ENCODE measurements around the gene USP32.
"Not testable (repeated sequence)": the region's sequence is repeated elsewhere in the genome, so short reads cannot be mapped to it uniquely, and the experiment has no call there.

The USP32 gene

GRCh38 chr17:60371818-60372510 is 20.0 kb downstream of the USP32 start:
- no peak for DNase-seq

DNA sequence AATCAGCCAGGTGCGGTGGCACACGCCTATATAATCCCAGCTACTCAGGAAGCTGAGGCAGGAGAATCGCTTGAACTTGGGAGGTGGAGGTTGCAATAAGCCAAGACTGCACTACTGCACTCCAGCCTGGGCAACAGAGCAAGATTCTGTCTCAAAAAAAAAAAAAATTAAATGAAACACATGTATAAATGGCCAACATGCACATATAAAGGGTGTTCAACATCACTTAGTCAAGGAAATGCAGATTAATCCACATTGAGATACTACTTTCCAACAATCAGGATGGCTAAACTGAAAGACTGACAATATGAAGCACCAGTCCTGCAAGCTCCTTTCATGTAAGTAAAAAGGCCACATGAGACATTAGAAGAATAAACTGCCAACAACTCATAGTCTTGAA is 20.5 kb downstream of the USP32 start:
- DNase-seq = no peak

DNA sequence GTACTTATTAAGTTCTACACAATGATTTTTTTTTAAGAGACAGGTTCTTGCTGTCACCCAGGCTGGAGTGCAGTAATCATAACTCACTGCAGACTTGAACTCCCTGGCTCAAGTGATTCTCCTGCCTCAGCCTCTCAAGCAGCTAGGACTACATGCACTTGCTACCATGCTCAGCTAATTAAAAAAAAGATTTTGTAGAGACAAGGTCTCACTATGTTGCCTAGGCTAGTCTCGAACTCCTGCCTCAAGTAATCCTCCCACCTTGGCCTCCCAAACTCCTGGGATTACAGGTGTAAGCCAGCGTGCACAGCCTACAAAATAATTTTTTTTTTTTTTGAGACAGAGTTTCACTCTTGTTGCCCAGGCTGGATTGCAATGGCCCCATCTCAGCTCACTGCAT is 22.2 kb downstream of the USP32 start:
- DNase-seq = no peak

- DNase-seq = no peak
These were observed 28.1 kb downstream of the USP32 start for GRCh38 chr17:60363700-60364405.

DNA sequence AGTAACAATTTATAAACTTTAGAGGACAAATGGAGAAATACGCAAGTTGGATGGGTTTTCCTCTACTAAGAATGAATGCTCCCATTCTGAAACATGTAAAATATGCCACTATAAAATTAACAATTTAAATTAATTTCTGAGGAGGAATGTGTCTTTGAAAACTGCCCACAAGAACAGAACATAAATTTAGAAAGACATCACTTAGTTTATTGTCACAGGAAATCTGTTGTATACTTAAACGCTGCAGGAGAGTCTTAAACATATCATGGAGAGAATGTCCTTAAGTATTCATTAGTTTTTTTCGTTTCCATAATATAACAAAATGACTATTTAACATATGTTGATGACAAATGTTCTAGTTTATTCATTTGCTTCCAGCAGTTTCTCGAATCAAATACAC is 29.6 kb downstream of the USP32 start:
- DNase-seq = no peak

GRCh38 chr17:60361889-60362288 is 30.0 kb downstream of the USP32 start:
- no peak for DNase-seq

GRCh38 chr17:60359415-60359814 is 32.5 kb downstream of the USP32 start:
- no peak for DNase-seq

GRCh38 chr17:60358606-60359225 is 33.2 kb downstream of the USP32 start:
- DNase-seq = no peak

GRCh38 chr17:60356940-60357339 is 35.0 kb downstream of the USP32 start:
- DNase-seq = no peak

DNA sequence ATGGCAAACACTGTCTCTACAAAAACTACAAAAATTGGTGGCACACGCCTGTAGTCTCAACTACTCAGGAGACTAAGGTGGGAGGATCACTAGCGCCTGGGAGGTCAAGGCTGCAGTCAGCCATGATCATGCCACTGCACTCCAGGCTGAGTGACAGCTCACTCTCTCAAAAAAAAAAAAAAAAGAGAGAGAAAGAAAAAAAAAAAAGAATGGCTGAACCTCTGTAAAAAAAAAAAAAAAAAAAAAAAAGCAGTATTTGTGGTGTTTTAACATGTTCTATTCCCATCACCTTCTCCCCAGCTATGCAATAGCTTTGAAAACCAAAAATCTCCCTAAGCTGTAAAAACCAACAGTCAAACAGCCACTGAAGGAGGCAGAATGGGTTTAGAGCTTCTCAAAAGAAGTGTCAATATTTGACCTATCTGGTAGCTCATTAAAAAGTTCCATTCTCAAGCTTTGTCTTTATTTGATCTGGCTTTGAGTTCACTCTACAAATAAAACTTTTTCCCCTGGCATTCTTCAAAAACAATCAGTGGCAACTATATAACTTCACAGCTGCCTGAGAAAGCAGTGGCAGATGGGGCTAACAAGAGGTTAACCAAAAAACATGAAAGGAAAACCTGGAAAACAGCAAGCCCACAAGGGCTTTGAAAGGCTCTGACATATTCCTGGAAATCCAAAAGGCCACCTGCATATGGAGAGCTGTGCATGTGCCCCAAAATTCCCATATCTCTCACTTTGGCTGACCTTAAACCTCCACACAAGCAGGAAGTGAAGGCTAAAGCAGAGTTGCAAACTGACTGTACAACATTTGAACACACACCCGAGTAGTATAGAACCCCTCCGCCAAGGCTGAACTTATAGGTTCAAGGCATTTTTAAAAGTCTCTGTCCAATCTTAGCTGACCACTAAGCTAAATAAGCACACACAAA is 36.0 kb downstream of the USP32 start:
- no peak for DNase-seq

DNA sequence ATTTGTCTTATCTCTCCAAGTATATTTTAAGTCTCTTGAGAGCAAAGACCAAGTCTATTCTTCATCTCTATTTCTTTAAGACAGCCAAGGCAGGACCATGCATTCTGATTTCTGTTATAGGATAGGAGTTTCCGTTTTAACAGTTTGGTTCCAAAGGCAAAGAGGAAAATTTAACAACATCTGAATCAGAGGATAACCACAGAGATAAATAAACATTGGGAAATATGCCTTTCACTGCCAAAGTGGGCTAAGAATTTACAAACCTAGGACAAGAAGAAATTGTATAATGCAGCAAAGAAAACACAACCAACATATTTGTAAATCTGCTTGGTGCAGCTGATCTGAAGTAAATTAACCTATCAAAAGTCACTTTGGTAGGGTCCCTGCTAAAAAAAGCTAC is 37.7 kb downstream of the USP32 start:
- DNase-seq = no peak

DNA sequence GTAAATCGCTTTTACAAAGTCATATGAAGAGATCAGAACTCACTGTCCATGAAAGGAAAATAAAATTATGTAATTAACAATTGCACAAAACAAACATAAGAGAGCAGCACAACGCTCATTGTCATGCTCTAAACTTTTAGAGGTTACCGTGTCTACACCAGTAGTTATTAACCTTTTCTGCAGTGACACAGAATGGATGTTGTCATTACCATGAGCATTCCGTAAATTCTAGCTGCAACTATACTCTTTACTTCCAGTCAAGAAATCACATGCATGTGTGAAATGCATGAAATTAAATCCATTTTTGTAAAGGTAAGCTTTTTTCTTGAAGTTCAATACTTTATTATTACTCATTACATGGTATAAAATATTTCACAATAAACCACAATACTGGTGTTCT is 38.2 kb downstream of the USP32 start:
- no peak for DNase-seq

DNA sequence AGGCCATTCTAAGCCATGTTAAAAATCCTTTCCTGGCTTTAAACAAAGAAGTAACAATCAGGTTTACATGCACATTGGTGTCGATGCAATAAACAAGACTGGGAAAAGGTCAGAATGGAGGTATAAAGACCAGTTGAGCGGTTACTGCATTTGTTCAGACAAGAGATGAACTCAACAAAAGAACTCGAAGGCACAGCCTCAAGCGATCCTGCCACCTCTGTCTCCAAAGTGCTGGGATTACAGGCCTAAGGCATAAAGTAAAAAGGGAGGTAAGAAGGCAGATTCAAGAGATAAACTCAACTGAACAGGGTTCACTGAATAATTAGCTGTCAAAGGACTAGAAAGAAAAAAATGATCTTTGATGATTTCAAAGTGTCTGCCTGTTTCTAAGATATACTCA is 39.4 kb downstream of the USP32 start:
- no peak for DNase-seq

DNA sequence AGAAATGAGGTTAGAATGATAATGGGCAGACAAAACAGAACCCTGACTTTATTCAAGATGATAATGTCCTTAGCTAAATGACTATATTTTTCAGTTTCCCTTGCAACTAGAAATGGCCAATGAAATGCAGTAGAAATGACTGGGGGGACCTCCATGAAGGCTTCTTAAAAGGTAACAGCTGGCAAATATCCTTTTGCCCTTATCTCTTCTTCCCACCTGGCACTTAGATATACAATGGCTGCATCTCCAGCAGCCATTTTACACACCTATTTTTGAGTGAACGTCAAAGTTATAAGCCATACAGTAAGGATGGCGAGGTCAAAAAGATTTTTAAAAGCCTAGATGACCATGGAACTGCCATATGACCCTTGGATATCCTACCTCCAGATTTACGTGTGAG is 39.9 kb downstream of the USP32 start:
- no peak for DNase-seq

DNA sequence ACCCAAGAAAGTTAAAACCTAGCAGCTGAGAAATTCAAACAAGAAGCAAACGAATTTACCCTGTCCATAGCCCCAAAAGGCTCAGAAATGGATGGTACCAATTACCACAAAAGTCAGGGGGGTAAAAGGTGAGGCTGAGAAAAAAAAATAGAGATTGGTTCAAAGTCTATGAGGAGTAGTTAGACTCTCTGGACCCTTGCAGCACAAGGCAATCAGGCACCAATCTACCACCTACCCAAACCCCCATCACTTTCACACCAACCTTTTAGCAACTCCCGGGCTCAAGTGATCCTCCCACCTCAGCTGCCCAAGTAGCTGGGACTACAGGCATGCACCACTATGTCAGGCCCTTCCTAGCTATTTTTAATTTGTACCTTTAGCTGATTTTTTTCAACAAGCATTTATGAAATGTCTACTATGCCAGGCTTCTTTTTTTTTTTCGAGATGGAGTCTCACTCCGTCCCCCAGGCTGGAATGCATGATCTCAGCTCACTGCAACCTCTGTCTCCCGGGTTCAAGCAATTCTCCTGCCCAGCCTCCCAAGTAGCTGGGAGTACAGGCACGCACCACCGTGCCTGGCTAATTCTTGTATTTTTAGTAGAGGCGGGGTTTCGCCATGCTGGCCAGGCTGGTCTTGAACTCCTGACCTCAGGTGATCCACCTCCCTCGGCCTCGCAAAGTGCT is 40.8 kb downstream of the USP32 start:
- no peak for DNase-seq

DNA sequence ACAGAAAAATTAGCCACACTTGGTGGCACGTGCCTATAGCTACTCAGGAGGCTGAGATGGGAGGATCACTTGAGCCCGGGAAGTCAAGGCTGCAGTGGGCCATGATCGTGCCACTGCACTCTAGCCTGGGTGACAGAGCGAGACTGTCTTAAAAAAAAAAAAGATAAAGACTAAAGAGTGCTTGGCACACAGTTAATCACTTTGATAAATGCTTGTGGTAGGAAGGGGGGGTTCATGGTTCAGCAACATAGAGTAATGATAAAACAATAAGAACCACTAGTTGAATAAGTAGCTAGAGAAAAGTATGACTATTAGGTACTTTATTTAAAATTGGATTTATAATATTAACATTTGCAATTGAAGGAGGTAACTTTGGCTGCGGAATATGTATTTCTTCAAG is 43.3 kb downstream of the USP32 start:
- no peak for DNase-seq

- DNase-seq = no peak
These were observed 46.7 kb downstream of the USP32 start for GRCh38 chr17:60345233-60345632.

GRCh38 chr17:60342492-60342891 is 49.4 kb downstream of the USP32 start:
- DNase-seq = not testable (repeated sequence)

DNA sequence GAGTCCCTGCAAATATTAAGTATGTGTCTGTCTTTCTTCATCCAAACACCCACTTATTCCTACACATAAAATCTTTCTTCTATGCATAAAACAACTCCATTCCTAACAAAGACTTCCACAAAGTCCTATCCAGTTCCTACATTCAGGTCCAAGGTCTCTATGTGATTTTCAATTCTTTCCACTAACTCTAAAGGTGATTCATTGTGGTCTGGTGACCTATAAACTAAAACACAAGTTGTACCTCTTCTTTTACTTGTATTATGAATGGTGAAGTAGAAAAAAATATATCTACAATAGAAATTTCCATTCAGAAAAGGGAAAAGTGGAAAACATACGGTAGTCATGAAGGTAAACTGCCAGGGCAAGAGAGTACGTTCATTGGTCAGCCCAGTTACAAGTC is 56.6 kb downstream of the USP32 start:
- no peak for DNase-seq

DNA sequence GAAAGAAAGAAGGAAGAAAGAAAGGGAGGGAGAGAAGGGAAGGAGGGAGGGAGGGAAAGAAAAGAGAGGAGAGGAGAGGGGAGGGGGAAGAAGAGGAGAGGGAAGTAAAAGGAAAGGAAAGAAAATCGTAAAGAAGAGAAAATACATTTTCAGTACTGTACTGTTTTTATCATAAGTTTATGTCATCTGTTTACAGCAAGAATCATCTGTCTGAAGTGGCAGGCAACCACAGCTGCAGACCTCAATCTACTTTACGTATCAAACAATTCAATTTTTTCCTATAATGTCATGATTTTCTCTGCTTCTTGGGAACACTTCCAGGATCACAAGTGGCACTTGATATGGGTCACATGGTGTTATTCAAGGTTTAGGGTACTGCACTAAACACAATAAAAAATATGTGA is 58.3 kb downstream of the USP32 start:
- no peak for DNase-seq

GRCh38 chr17:60333072-60333471 is 58.9 kb downstream of the USP32 start:
- DNase-seq = not testable (repeated sequence)

- no peak for DNase-seq
These were observed 59.4 kb downstream of the USP32 start for GRCh38 chr17:60332574-60332973.

DNA sequence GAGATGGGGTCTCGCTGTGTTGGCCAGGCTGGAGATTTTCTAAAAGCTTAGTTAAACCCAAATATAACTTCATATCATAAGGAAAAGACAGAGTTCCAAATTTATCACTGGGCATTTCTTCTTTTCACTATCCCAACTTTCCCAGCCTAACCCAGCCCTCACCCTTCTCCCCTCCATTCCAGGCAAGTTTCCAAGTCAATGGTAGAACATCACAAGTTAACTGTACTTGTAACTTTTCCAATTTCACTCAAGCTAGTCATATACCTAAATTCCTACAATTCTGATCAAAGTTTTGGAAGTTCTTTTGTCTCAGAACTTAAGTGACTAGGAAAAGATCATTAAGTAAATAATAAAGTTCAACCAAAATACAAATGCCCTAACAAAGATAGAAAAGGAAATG is 61.2 kb downstream of the USP32 start:
- no peak for DNase-seq
